K562 (cell line): Measurements from ENCODE around the gene HCST. TPM values are rescaled to one million over a fixed set of nuclear protein-coding genes. Genes with fewer than 3 reads are reported as not detected.

ENCODE experiments used
- ATAC-seq: fragments of 200-7000 bp; cut with Tn5 transposase; 3 replicates; pipeline ENCODE4 v1.9.1; 2020; ENCODE audit warnings: moderate library complexity
- Bru-seq: library from RNA; stranded (reverse); fragments of 400-500 nt; gene quantifications from one replicate; lab custom pipeline; 2021; lab: Mats Ljungman, UMichigan
- BruChase-seq, 2 experiments: library from RNA; stranded (reverse); fragments of 400-500 nt; gene quantifications; one replicate each; lab custom pipeline; 2021; lab: Mats Ljungman, UMichigan
- BruUV-seq: library from RNA; stranded (reverse); fragments of 400-500 nt; replicated peaks from 2 replicates; lab custom pipeline; 2021; lab: Mats Ljungman, UMichigan
- CTCF ChIA-PET: fragments of 300-600 bp; formaldehyde crosslinking; extraction: SDS; loops from one replicate; lab custom pipeline; 2021; ENCODE audit warnings: low intra/inter-chr PET ratio; lab: Yijun Ruan, JAX
- POLR2A ChIA-PET: fragments of 300-600, 350-650 bp; sonication (Branson Sonifier 250); formaldehyde crosslinking; extraction: SDS; loops from one replicate; lab custom pipeline; 2021; ENCODE audit warnings: antibody characterized with exemption, inconsistent platforms; lab: Yijun Ruan, JAX
- DNase-seq, 4 experiments: peaks; one replicate each; pipeline versions ENCODE4 v3.0.0 to v3.0.0-alpha.2; 2011 to 2018; ENCODE audit warnings: low spot score in 3 of 4, mixed read lengths in 3 of 4; ENCODE audit errors: extremely low read depth in 1 of 4
- FAIRE-seq: peaks from 2 replicates; lab custom pipeline; 2011; peaks lifted over from hg19 to GRCh38; lab: Jason Lieb, UNC
- H2AFZ ChIP-seq: 2 replicates; pipeline ENCODE4 v1.6.0; 2011; ENCODE audit warnings: low read depth, low read length, control low read depth, inconsistent platforms
- H3K27ac ChIP-seq: fragments of 200-600 bp; 3 replicates; pipeline ENCODE4 v1.8.0; 2011; ENCODE audit warnings: low read depth, mild to moderate bottlenecking, control low read depth, inconsistent platforms, low read length, moderate library complexity, mixed read lengths; ENCODE audit errors: extremely low read depth
- H3K27me3 ChIP-seq, 2 experiments: fragments of 300-600 bp in 1 of 2; 2 replicates in 1 of 2; 3 replicates in 1 of 2; pipeline versions ENCODE4 v1.6.0 to v1.8.0; 2011; ENCODE audit warnings: inconsistent platforms in 2 of 2, low read length in 2 of 2, mild to moderate bottlenecking in 1 of 2, mixed read lengths in 1 of 2, moderate library complexity in 1 of 2; ENCODE audit not compliant: control insufficient read depth in 2 of 2, insufficient read depth in 2 of 2
- H3K36me3 ChIP-seq: fragments of 300-600 bp; 3 replicates; pipeline ENCODE4 v1.8.0; 2011; ENCODE audit warnings: mild to moderate bottlenecking, low read length, inconsistent platforms; ENCODE audit not compliant: control insufficient read depth, insufficient read depth
- H3K4me1 ChIP-seq, 2 experiments: fragments of 200-600 bp in 1 of 2; replicated peaks in 1 of 2; 2 replicates in 1 of 2; 3 replicates in 1 of 2; pipeline versions ENCODE4 v1.5.1 to v1.8.0; 2011; ENCODE audit warnings: inconsistent platforms in 2 of 2, low read length in 2 of 2, mild to moderate bottlenecking in 1 of 2, mixed read lengths in 1 of 2, moderate library complexity in 1 of 2; ENCODE audit not compliant: control insufficient read depth in 2 of 2, insufficient read depth in 2 of 2
- H3K4me2 ChIP-seq: 2 replicates; pipeline ENCODE4 v1.6.1; 2011; ENCODE audit warnings: low read length, control low read depth, inconsistent platforms, mixed read lengths; ENCODE audit not compliant: insufficient read depth
- H3K4me3 ChIP-seq: fragments of 200-600 bp; sonication (generic), shearing (Covaris generic); 2 replicates; pipeline ENCODE4 v1.5.1; 2016; ENCODE audit warnings: control low read depth, inconsistent platforms
- H3K79me2 ChIP-seq: fragments of 200-600 bp; 3 replicates; pipeline ENCODE4 v1.8.0; 2011; ENCODE audit warnings: low read length, inconsistent platforms; ENCODE audit not compliant: control insufficient read depth, insufficient read depth
- H3K9ac ChIP-seq, 2 experiments: 2 replicates each; pipeline versions ENCODE4 v1.6.0 to v1.6.1; 2011; ENCODE audit warnings: low read depth in 2 of 2, low read length in 2 of 2, control low read depth in 1 of 2, inconsistent platforms in 1 of 2, mild to moderate bottlenecking in 1 of 2, mixed read lengths in 1 of 2; ENCODE audit not compliant: insufficient read depth in 1 of 2
- H3K9me1 ChIP-seq: one replicate; pipeline ENCODE4 v1.6.0; 2011; ENCODE audit warnings: inconsistent platforms, mild to moderate bottlenecking, low read length, moderate library complexity; ENCODE audit not compliant: control insufficient read depth, insufficient read depth
- H3K9me3 ChIP-seq: replicated peaks from 2 replicates; pipeline ENCODE4 v1.5.1; 2011; ENCODE audit warnings: low read depth, low read length, inconsistent platforms; ENCODE audit not compliant: control insufficient read depth, insufficient read depth
- H4K20me1 ChIP-seq: replicated peaks from 2 replicates; pipeline ENCODE4 v1.6.1; 2011; ENCODE audit warnings: low read length, inconsistent platforms, mixed read lengths; ENCODE audit not compliant: control insufficient read depth, insufficient read depth
- EGR1 ChIP-seq: fragments of 450-650 bp; conservative IDR thresholded peaks from 2 replicates; pipeline ENCODE4 v1.6.1; 2017; ENCODE audit warnings: mild to moderate bottlenecking
- GTF2A2 ChIP-seq: IDR thresholded peaks from 2 replicates; pipeline ENCODE4 v1.6.1; 2016; ENCODE audit warnings: mild to moderate bottlenecking, missing genetic modification characterization, missing compliant biosample characterization
- IRF2 ChIP-seq: sonication (generic); formaldehyde crosslinking; IDR thresholded peaks from 2 replicates; pipeline ENCODE4 v1.8.1; 2022; ENCODE audit warnings: mild to moderate bottlenecking, missing genetic modification reagents
- NUFIP1 ChIP-seq: fragments of 450-650 bp; IDR thresholded peaks from 2 replicates; pipeline ENCODE4 v1.6.1; 2018; ENCODE audit not compliant: partially characterized antibody
- RB1 ChIP-seq: fragments of 450-650 bp; IDR thresholded peaks from 2 replicates; pipeline ENCODE4 v1.6.1; 2017; ENCODE audit warnings: low read depth, mild to moderate bottlenecking
- ZBTB7A ChIP-seq: IDR thresholded peaks from 2 replicates; pipeline ENCODE4 v1.6.1; 2011; ENCODE audit warnings: low read depth, mild to moderate bottlenecking, low read length, moderate library complexity, borderline replicate concordance; ENCODE audit not compliant: control insufficient read depth
- WGBS: fragments of 100-300 bp; shearing (Covaris generic); methylation state at CpG from one replicate; pipeline ENCODE4 v1.1.6; 2016; ENCODE audit warnings: low coverage, mixed read lengths; ENCODE audit not compliant: insufficient coverage; ENCODE audit errors: missing lambda C conversion rate; 5-methylcytosine and 5-hydroxymethylcytosine counted together
- in situ Hi-C: fragments of 300-500 bp; cut with MboI; formaldehyde crosslinking; loops from 4 replicates; pipeline ENCODE4 v1.15.0; 2018; ENCODE audit warnings: inconsistent platforms, mixed read lengths
- intact Hi-C: fragments of 100-400 bp; cut with micrococcal nuclease; formaldehyde crosslinking; loops from 2 replicates; pipeline ENCODE4 v1.14.2; 2022
- long read RNA-seq, 3 experiments: library from polyadenylated mRNA in 2 of 3; library from RNA in 1 of 3; unstranded in 2 of 3; stranded (forward) in 1 of 3; transcript quantifications; one replicate each; pipeline ENCODE4 v2.0.0, GENCODE V29; 2019 to 2022
- polyA minus RNA-seq, 3 experiments: library from RNA; depleted of rRNA, polyadenylated mRNA; stranded (reverse); fragments of >200 nt; gene quantifications; 2 replicates each; pipeline ENCODE4 v1.2.3, GENCODE V29; 2011
- polyA plus RNA-seq, 8 experiments: library from polyadenylated mRNA; depleted of rRNA in 4 of 8; stranded (reverse) in 5 of 8; unstranded in 3 of 8; fragments of >200 nt; fragmentation: Nextera tagmentation in 2 of 8; fragmentation: Illumina TruSeq in 1 of 8; extraction: Ambion mirVana in 2 of 8; extraction: Trizol in 1 of 8; gene quantifications; 2 replicates each; pipeline versions ENCODE4 v1.2.1 to v1.2.3, GENCODE V29; 2011 to 2014; ENCODE audit warnings: inconsistent platforms in 1 of 8, missing spikeins in 1 of 8
- total RNA-seq, 7 experiments: library from RNA; depleted of rRNA in 6 of 7; stranded (reverse); fragments of >200 nt in 6 of 7; fragmentation: Illumina TruSeq in 2 of 7; extraction: Trizol in 2 of 7; gene quantifications; 2 replicates each; pipeline versions ENCODE4 v1.2.1 to v1.2.3, GENCODE V29; 2011 to 2021; ENCODE audit warnings: low replicate concordance in 1 of 7
- TF ChIP-seq, protein P1 (sequence below): fragments of 450-650 bp; IDR thresholded peaks from 2 replicates; pipeline ENCODE4 v1.6.1; 2014; ENCODE audit warnings: low read depth, mild to moderate bottlenecking, moderate library complexity, borderline replicate concordance

HCST gene, protein sequence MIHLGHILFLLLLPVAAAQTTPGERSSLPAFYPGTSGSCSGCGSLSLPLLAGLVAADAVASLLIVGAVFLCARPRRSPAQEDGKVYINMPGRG
- 1.0 TPM in 1 of 2 replicates, not detected in the other for total RNA-seq (2011; cell fraction: chromatin; rRNA removed; ENCODE audit: low replicate concordance)
- 1.7 and 2.2 TPM in 2 replicates for total RNA-seq (2011; cell fraction: nucleolus; rRNA removed)
- total RNA-seq (2011; cell fraction: nucleoplasm; rRNA removed) = 0.81 and 2.4 TPM in 2 replicates
- not detected in 2 replicates for total RNA-seq (2014; rRNA removed)
- total RNA-seq (2014; rRNA removed; fragmentation: Illumina TruSeq; extraction: Trizol) = 0.29 TPM in 1 of 2 replicates, not detected in the other
- 0.65 and 0.94 TPM in 2 replicates for total RNA-seq (2015; rRNA removed; fragmentation: Illumina TruSeq; extraction: Trizol)
- 0.47 and 1.6 TPM in 2 replicates for total RNA-seq (2021)
- 1.3 and 1.9 TPM in 2 replicates for polyA plus RNA-seq (2011; rRNA removed)
- polyA plus RNA-seq (2011; cell fraction: cytosol; rRNA removed) = 1.4 and 17.5 TPM in 2 replicates
- 0.86 and 1.3 TPM in 2 replicates for polyA plus RNA-seq (2011; cell fraction: nucleus; rRNA removed)
- 1.2 and 1.6 TPM in 2 replicates for polyA plus RNA-seq (2012)
- not detected in 2 replicates for polyA plus RNA-seq (2014; fragmentation: Illumina TruSeq; extraction: Trizol)
- polyA plus RNA-seq (2014; fragmentation: Nextera tagmentation; extraction: Ambion mirVana) = 1 to 10 TPM in 1 of 2 experiments, under 1 TPM in 1; 0.95 to 1.0 TPM
- 1.1 and 1.9 TPM in 2 replicates for polyA plus RNA-seq (2014; rRNA removed)
- 1.7 TPM in 1 of 2 replicates, not detected in the other for polyA minus RNA-seq (2011; rRNA and poly(A)+ RNA removed)
- 1.8 TPM in 1 of 2 replicates, not detected in the other for polyA minus RNA-seq (2011; cell fraction: cytosol; rRNA and poly(A)+ RNA removed)
- polyA minus RNA-seq (2011; cell fraction: nucleus; rRNA and poly(A)+ RNA removed) = not detected in 2 replicates
- Bru-seq, nascent RNA = percentile 26 among the genes with signal in this experiment
- BruChase-seq, experiment 1, labeled RNA remaining after a 2-hour chase = percentile 20 among the genes with signal in this experiment
- BruChase-seq, experiment 2, labeled RNA remaining after a 6-hour chase = percentile 21 among the genes with signal in this experiment
- long read RNA-seq, experiment 1 = 0 reads
- long read RNA-seq, experiment 2 = 0 reads
- long read RNA-seq, experiment 3 = 0 reads

DNA sequence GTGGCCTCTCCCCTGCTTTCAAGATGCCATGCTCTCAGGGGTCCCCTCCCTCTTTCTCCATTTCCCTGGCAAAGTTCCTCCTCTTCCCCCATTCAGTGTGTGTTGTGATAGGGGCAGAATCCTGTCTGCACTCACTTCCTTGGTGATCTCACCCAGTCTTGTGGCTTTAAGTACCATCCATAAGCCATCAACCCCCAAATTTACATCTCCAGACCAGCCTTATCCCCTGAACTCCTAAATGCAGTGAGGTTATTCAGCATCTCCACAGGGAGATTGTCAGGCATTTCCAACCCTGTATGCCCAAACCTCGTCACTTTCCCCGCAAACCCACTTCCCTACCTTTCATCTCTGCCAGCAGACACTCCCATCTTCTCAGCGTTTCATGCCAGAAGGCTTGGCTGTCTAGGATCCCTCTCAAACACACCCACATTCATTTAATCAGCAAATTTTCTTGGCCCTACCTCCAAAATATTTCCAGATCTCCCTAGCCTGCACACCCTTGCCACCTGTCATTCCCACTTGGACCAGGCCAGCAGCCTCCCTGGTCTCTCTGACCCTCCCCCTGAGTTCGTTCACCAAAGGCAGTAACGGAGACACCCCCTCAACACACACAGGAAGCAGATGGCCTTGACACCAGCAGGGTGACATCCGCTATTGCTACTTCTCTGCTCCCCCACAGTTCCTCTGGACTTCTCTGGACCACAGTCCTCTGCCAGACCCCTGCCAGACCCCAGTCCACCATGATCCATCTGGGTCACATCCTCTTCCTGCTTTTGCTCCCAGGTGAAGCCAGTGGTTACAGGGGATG lies at the start of gene HCST:
TSS of gene HCST (plus strand) at position 676 of the 808 bp plus-strand sequence. CDS start at position 741, 65 bp downstream.
- H3K79me2 ChIP-seq = peaks cover 19% of the 10 kb centered on the region; the same call in 2 of the 3 replicates
- CTCF ChIA-PET = no interaction called here
- H3K36me3 ChIP-seq = peaks cover 12% of the 10 kb centered on the region; the same call in 1 of the 3 replicates
- POLR2A ChIA-PET = interaction anchor here (0.7 to 1.2 kb wide), 2 partner anchors 10 to 33 kb away, joined by 3 to 4 read pairs; no protein-coding TSS in a partner anchor
- no peaks in the 10 kb centered on the region for H3K27me3 ChIP-seq
- in situ Hi-C loops = no loop called here
- H3K4me2 ChIP-seq = peak within 1 kb of the TSS; percentile 77
- TF ChIP-seq GTF2A2 (no peak), RB1 (no peak), ZBTB7A (peak; percentile 49; the same call in 1 of the 2 replicates), NUFIP1 (no peak), IRF2 (CRISPR knock-in tag) (0 out of 2 replicates have a peak, but pooled peaks have one; percentile 46), EGR1 (peak; percentile 36)
- TF ChIP-seq, protein P1, sequence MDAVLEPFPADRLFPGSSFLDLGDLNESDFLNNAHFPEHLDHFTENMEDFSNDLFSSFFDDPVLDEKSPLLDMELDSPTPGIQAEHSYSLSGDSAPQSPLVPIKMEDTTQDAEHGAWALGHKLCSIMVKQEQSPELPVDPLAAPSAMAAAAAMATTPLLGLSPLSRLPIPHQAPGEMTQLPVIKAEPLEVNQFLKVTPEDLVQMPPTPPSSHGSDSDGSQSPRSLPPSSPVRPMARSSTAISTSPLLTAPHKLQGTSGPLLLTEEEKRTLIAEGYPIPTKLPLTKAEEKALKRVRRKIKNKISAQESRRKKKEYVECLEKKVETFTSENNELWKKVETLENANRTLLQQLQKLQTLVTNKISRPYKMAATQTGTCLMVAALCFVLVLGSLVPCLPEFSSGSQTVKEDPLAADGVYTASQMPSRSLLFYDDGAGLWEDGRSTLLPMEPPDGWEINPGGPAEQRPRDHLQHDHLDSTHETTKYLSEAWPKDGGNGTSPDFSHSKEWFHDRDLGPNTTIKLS = no peak
- 22% methylated on average over 6 of the region's 6 CpGs for WGBS
- ATAC-seq (no peak), FAIRE-seq (peak; percentile 40), DNase-seq (peak in 1 of 4 experiments; percentile 32)
- H3K4me1 ChIP-seq = peaks cover 19 to 41% of the 10 kb centered on the region in 2 experiments
- H2AFZ ChIP-seq = peak within 1 kb of the TSS; percentile 81
- H3K27ac ChIP-seq = peak within 1 kb of the TSS; percentile 9; the same call in 1 of the 3 replicates
- H3K9me3 ChIP-seq = no peaks in the 10 kb centered on the region
- peak within 1 kb of the TSS; percentile 36 for H3K4me3 ChIP-seq
- H4K20me1 ChIP-seq = no peaks in the 10 kb centered on the region
- H3K9me1 ChIP-seq = no peaks in the 10 kb centered on the region
- intact Hi-C loops = no loop called here
- no TSS peak for BruUV-seq
- peak within 1 kb of the TSS; percentile 21 to 61; a peak in 3 of 4 replicates for H3K9ac ChIP-seq
